Measurements from ENCODE around the gene IRF2. TPM values are rescaled to one million over a fixed set of nuclear protein-coding genes. Genes with fewer than 3 reads are reported as not detected.

IRF2 gene
- 6.5 and 8.4 TPM in 2 replicates for total RNA-seq (2014; rRNA removed; shearing (Covaris generic))

- in situ Hi-C loops (cut with HindIII; ENCODE audit: low sequenced_read_pairs), result no loop called here
- peak; percentile 93 for DNase-seq (ENCODE audit: low spot score)
Measured at GRCh38 chr4:184474263-184475095, at the start of gene IRF2. TSS of gene IRF2 (minus strand) at chr4:184474550. CDS start at chr4:184429064, 45,486 bp downstream.

DNA sequence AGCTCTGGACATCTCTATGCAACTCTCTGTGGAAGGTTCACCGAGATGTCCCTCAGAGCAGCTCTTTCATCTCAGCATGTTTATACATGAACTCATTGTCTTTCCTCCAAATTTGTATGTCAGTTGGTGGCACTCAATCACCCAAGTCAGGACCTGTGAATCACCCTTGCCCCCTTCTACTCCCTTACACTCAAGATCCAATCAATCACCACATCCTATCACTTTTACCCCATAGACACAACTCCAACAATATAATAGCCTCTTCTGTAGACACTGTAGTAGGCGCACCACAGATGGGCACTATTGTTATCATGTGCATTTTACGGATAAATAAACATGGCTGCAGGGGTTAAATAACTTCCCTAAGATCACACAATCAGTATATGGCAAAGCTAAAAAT, 41.3 kb upstream of the IRF2 start:
- in situ Hi-C loops (cut with HindIII; ENCODE audit: low sequenced_read_pairs), result no loop called here
- no peak for DNase-seq (ENCODE audit: low spot score)

- in situ Hi-C loops (cut with HindIII; ENCODE audit: low sequenced_read_pairs), result no loop called here
- no peak for DNase-seq (ENCODE audit: low spot score)
Measured at GRCh38 chr4:184514121-184514988, 40.0 kb upstream of the IRF2 start.

DNA sequence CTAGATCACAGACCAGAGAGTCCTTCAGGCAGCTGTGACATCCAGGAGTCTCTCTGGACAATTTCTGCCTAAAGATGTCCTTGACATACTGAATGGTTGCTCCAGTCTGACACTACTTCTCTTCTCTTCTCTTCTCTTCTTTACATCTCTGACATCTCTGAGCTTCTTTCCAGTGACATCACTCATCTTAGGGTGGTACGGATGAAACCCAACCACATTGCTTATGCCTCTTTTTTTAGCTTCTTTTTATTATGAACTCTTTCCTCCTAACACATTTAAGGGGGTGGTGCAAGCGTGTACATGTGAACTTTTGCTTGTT, 39.4 kb upstream of the IRF2 start:
- in situ Hi-C loops (cut with HindIII; ENCODE audit: low sequenced_read_pairs), result no loop called here
- DNase-seq (ENCODE audit: low spot score), result no peak

- in situ Hi-C loops (cut with HindIII; ENCODE audit: low sequenced_read_pairs), result no loop called here
- no peak for DNase-seq (ENCODE audit: low spot score)
Measured at GRCh38 chr4:184511156-184511555, 36.8 kb upstream of the IRF2 start.

GRCh38 chr4:184510401-184510800, 36.1 kb upstream of the IRF2 start:
- in situ Hi-C loops (cut with HindIII; ENCODE audit: low sequenced_read_pairs), result no loop called here
- DNase-seq (ENCODE audit: low spot score), result no peak

DNA sequence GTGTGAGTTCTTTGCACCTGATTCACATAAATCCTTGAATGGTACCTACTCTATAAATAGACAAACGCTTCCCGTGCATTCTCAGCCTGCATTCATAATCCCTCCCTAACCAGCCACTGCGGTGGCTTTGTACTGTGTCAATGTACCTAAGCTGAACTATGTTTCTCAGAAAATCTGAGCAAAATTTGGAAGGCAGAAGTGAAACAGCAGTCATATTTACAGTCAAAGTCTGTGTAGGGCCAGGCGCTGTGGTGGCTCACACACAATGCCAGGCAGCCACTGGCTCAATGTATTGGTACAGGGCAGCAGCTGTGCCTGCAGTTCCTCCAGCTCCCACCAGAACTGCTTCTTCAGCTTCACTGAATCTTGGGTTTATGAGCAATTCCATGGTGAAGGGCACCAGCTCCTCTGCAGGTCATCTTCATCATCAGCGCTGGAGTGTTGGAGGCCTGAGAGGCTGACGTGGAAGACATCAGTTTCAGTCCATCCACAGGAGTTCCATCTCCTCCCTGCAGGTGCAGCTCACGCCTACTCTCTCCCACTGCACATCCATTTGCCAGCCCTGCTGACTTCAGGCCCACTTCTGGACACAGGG, 32.3 kb upstream of the IRF2 start:
- no peak for DNase-seq (ENCODE audit: low spot score)
- in situ Hi-C loops (cut with HindIII; ENCODE audit: low sequenced_read_pairs), result no loop called here

- in situ Hi-C loops (cut with HindIII; ENCODE audit: low sequenced_read_pairs), result no loop called here
- no peak for DNase-seq (ENCODE audit: low spot score)
Measured at GRCh38 chr4:184504385-184504784, 30.0 kb upstream of the IRF2 start.

DNA sequence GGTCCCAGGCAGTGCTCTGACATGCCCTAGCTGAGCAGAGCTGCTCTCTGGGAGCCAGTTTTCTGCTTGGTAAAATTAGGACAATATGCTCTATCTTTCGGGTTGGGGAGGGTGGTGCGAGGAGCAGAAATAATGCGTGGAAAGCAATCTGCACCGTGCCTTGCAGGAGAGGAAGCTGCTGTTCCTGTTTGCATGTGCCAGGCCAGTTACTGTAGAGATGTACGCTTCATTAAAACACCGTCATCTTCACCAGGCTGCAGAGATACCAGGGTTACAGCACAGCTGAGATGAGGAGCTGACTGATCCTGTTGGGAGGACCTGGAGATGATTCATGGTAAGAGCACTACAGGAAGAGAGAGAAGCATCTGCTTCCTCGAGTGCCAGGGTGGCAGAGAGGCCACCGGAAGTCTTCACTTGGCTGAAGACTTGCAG, 29.5 kb upstream of the IRF2 start:
- in situ Hi-C loops (cut with HindIII; ENCODE audit: low sequenced_read_pairs), result no loop called here
- DNase-seq (ENCODE audit: low spot score), result peak; percentile 86

DNA sequence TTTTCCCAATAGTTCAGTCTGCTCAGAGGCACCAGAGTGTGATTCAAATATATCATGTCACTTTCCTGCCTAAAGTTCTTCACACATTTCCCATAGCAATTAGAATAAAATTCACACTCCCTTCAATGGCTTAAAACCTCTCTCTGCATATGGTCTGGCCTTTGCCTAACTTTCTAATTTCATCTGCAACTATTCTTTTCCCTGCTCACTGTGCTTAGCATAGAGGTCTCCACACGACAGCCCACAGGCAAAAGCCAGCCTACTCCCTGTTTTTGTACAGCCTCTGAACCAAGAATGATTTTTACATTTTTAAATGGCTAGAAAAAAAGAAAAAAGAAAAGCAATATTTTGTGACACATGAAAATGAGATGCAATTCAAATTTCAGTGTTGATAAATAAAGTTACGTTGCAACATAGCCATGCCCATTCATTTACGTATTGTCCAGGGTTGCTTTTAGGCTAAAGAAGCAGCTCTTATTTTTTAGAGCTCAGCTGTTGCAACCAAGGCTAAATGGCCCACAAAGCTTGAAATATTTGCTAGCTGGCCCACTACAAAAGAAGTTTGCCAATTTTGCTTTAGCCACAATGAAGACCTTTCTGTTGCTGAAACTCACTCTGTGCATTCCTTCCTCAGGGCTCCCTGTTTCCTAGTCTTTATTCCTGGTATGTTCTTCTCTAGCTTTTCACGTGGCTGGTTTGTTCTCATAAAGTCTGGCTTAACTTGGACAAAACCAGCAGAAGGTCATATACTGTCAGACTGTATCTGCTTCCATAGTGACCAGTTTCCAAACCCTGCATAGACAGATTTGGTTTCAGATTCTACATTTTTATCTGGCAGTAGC, 26.6 kb upstream of the IRF2 start:
- no peak for DNase-seq (ENCODE audit: low spot score)
- in situ Hi-C loops (cut with HindIII; ENCODE audit: low sequenced_read_pairs), result no loop called here

GRCh38 chr4:184499996-184500395, 25.6 kb upstream of the IRF2 start:
- in situ Hi-C loops (cut with HindIII; ENCODE audit: low sequenced_read_pairs), result no loop called here
- DNase-seq (ENCODE audit: low spot score), result no peak

- in situ Hi-C loops (cut with HindIII; ENCODE audit: low sequenced_read_pairs), result no loop called here
- no peak for DNase-seq (ENCODE audit: low spot score)
Measured at GRCh38 chr4:184498598-184498997, 24.2 kb upstream of the IRF2 start.

DNA sequence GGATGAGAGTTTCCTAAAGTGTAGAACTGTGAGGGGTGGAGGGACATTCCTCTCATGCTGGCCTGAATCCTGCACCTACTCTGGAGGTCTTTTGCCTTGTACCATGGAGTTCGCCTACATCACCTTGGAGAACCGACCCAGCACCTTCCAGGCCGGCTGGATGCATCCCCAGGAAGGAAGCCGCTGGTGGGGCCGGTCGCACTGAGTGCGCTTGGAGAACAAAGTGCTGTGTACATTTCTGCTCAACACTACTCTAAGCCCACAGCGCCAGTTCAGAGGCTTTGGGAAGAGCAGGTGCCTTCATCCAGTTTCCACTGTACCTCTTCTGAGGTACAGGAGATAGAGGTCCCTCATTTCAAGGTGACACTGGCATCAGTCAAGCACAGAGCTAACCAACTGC, 15.4 kb upstream of the IRF2 start:
- DNase-seq (ENCODE audit: low spot score), result no peak
- in situ Hi-C loops (cut with HindIII; ENCODE audit: low sequenced_read_pairs), result no loop called here

DNA sequence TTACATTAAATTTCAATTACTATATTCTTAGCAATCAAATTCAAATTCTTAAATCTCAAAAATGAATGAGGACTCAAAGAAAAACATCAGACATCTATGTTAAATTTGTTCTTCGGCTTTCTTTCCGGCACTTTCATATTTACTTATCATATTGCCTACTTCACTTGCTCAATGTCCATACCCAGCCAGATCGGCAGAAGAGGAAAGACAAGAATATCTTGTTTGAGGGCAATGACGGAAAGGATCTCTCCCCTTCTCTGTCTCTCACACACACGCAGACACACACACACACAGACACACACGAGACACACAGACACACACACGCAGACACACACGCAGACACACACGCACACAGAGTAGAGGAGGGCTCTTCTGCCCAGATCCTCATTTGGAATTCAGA, 13.2 kb upstream of the IRF2 start:
- in situ Hi-C loops (cut with HindIII; ENCODE audit: low sequenced_read_pairs), result no loop called here
- no peak for DNase-seq (ENCODE audit: low spot score)

DNA sequence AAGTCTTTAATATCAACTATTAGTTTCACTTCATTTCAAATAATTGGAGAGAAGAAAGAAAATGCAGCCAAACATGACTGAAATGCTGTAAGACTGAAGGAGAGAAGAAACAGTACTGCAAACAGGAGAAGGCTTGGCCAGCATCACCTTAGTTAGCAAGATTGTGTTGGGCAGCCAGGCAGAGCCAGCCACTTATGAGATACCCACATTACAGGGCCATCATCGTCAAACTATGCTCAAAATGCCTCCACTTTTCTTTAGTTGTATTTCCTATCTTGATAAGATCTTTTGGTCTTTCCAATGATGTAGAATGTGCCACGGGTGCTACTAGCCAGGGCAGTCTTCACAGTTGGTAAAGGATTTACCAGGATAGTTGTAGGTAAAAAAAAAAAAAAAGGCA, 10.9 kb upstream of the IRF2 start:
- in situ Hi-C loops (cut with HindIII; ENCODE audit: low sequenced_read_pairs), result no loop called here
- DNase-seq (ENCODE audit: low spot score), result no peak

DNA sequence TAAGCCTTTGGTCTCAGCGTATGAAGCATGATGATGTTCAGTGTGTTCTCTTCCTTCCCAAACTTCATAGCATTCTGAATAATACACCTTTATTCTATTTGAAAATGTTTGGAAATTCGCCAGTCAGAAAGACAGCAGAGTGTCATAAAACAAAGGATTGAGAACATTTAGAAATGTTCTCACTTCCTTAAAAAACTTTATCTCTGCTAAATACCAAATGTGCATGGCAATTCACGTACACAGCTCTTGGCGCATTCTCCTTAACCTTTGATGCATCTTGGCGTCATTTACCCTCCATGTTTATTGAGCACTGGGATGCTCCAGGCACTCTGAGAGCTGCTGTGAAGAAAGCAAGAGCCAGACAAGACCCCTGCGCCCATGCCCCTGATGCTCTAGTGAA, 7.2 kb upstream of the IRF2 start:
- DNase-seq (ENCODE audit: low spot score), result no peak
- in situ Hi-C loops (cut with HindIII; ENCODE audit: low sequenced_read_pairs), result no loop called here

- DNase-seq (ENCODE audit: low spot score), result no peak
- in situ Hi-C loops (cut with HindIII; ENCODE audit: low sequenced_read_pairs), result no loop called here
Measured at GRCh38 chr4:184479516-184479950, 5.2 kb upstream of the IRF2 start.

DNA sequence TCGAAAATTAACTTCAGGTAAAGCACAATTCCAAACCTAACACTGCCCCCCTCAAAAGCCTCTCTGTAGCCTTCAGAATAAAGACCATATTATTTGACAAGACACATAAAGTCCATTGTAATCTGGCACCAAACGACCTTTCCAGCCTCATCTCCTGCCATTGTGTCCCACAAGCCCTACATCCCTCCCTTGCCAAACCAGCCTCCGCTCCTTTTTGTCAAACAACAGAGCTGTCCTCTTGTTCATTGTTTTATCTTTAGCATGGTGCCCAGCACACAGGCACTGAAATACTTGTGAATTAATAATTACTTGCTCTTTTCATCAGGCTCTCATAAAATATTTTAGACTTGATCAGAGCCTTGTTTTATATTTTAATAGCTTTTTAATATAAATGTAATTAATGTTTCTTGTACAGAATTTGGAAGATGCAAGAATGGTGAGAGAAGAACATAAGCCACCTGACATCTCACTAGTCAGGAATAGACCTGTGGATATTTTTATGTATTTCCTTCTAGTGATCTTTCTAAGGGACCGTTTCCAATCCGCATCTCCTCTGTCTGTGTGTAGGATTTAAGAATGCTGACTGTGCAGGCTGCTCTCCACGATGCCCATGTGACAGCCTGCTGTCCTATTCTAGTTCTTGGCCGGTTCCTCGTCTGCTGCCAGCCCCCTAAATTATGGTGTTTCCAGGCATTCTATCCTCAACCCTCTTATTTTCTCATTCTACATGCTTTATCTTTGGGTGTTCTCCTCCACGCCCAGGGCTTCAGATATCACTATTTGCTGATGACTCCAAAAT, 3.0 kb upstream of the IRF2 start:
- in situ Hi-C loops (cut with HindIII; ENCODE audit: low sequenced_read_pairs), result no loop called here
- peak; percentile 31 for DNase-seq (ENCODE audit: low spot score)

Measured in G401 (cell line).